Spleen (tissue), 7 donors: ENCODE data around the gene ICAM5.

ENCODE experiments used
- POLR2A ChIP-seq, 3 donors: fragments of 450-650 bp; IDR thresholded peaks; one replicate each; pipeline ENCODE4 v1.5.1; 2017; ENCODE audit warnings: antibody characterized with exemption in 3 of 3, mild to moderate bottlenecking in 1 of 3
- TF ChIP-seq, protein P1 (sequence below), 11 experiments: fragments of 200-600 bp in 7 of 11; fragments of 450-650 bp in 4 of 11; sonication (generic) in 4 of 11; IDR thresholded peaks in 8 of 11; conservative IDR thresholded peaks in 3 of 11; 1 replicate in 7 of 11; 2 replicates in 4 of 11; pipeline versions ENCODE4 v1.4.0 to v1.8.0; 2016 to 2021; ENCODE audit warnings: antibody characterized with exemption in 11 of 11, inconsistent platforms in 4 of 11, mild to moderate bottlenecking in 1 of 11
- donor health status: DM: no; HTN: no; CAD: no; lungs with moderate emphysema.
- donor health status: DM: no; HTN: no; CAD: no.
- donor health status: DM: no; HTN: no; CAD: no.

DNA sequence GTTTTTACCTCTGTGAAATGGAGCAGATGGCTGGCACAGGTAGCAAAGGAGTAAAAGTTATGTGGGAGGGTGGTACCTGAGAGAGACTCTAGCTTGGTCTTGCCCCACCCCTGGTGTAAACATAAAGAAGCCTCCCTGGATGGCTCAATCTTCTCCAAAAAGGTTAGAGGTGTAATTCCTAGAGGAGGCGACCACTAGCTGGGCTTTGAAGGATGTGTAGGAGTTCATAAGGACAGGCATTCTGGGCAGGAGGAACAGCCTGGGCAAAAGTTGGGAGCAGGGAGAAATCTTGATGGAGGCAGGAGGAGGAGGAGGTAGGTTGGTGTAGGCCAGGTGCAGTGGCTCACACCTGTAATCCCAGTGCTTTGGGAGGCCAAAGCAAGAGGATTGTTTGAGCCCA lies 10.8 kb upstream of the ICAM5 start:
- no peak for TF ChIP-seq POLR2A (IDR thresholded peaks at IDR 0.05)
- TF ChIP-seq, protein P1, sequence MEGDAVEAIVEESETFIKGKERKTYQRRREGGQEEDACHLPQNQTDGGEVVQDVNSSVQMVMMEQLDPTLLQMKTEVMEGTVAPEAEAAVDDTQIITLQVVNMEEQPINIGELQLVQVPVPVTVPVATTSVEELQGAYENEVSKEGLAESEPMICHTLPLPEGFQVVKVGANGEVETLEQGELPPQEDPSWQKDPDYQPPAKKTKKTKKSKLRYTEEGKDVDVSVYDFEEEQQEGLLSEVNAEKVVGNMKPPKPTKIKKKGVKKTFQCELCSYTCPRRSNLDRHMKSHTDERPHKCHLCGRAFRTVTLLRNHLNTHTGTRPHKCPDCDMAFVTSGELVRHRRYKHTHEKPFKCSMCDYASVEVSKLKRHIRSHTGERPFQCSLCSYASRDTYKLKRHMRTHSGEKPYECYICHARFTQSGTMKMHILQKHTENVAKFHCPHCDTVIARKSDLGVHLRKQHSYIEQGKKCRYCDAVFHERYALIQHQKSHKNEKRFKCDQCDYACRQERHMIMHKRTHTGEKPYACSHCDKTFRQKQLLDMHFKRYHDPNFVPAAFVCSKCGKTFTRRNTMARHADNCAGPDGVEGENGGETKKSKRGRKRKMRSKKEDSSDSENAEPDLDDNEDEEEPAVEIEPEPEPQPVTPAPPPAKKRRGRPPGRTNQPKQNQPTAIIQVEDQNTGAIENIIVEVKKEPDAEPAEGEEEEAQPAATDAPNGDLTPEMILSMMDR (IDR thresholded peaks at IDR 0.05 in 8 of 11, conservative IDR thresholded peaks at IDR 0.05 in 3 of 11): no peak
